NB4 (cell line): Measurements from ENCODE around the gene STARD3.

Experiments
- CTCF ChIP-seq: IDR thresholded peaks from one replicate; pipeline ENCODE4 v1.5.1; 2012; ENCODE audit warnings: low read depth, low read length
- MAX ChIP-seq: IDR thresholded peaks from 2 replicates; pipeline ENCODE4 v1.6.1; 2011; ENCODE audit warnings: low read depth, low read length
- POLR2A ChIP-seq: IDR thresholded peaks from 2 replicates; pipeline ENCODE4 v1.6.1; 2011; ENCODE audit warnings: mild to moderate bottlenecking; ENCODE audit not compliant: insufficient read length; ENCODE audit errors: extremely low read depth

GRCh38 chr17:39624313-39624712 lies 12.6 kb upstream of the STARD3 start:
- TF ChIP-seq CTCF = no peak
- no peak for TF ChIP-seq POLR2A
- TF ChIP-seq MAX = no peak
